Measurements from ENCODE around the gene POLR2E. TPM values are rescaled to one million over a fixed set of nuclear protein-coding genes. Genes with fewer than 3 reads are reported as not detected.
A peak's percentile ranks its signal among the peaks of the same experiment; 100 is the strongest.

Gene POLR2E
- polyA plus RNA-seq, 3 donors, result 183 to 222 (median 195) TPM

DNA sequence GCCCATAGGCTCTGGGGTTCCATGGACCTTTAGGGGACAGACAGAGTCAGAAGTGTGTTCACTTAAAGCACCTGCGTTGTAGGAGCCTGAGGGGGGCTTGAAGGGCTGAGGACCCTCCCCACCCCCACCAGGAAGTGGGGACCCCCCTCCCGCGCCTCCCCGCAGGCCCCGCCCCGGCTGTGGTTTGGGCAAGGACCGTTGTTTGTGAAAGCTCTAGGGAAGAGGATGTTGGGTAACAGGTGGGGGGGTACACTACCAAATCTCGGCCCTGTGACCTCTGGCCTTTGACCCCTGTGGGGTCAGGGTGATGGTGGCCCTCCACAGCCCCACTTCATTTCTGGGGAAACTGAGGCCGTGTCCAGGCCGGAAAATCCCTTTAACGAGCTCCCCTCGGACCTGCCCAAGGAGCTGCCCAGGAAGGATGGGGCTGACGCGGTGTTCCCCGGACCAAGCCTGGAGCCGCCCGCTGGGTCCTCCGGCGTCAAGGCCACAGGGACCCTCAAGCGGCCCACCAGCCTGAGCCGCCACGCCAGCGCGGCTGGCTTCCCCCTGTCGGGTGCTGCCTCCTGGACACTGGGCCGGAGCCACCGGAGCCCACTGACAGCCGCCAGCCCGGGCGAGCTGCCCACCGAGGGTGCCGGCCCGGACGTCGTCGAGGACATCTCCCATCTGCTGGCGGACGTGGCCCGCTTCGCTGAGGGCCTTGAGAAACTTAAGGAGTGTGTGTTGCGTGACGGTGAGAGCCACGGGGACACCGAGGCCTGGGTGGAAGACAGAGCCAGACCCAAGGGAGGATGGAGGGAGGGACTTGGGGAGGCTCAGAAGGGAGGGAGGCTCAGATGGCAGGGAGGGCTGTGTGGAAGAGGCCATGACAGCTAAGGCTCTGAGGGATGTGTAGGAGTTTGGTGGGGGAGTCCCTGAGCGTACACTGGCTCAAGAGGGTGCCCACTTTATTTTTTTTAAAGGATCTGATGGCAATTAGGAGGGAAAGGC is 26.9 kb downstream of the POLR2E start:
- H3K27ac ChIP-seq (ENCODE audit: low read depth in 1 of 2, low read length in 2 of 2), result peak overlapping the region; percentile 89 to 93
- Mint-ChIP-seq H3K4me1 (peaks cover 66% of the 10 kb centered on the region), H3K27ac (peak overlapping the region; percentile 92 to 98 (median 93)), H3K27me3 (ENCODE audit: low read depth in 3 of 3) (peaks cover 0 to 3% (median 2%) of the 10 kb centered on the region in 3 donors), H3K36me3 (peaks cover 28 to 45% of the 10 kb centered on the region in 2 donors), H3K9me3 (peaks cover 0 to under 1% (median 0%) of the 10 kb centered on the region in 7 donors), H3K4me3 (peak overlapping the region; percentile 90 to 95)
- peaks cover 69% of the 10 kb centered on the region for H3K79me2 ChIP-seq (ENCODE audit: insufficient read depth, low read length)
- peak overlapping the region; percentile 99 for H3K4me2 ChIP-seq (replicated peaks; ENCODE audit: extremely low read depth, low read length, poor library complexity, severe bottlenecking)
- no peak overlapping the region for H2AFZ ChIP-seq (ENCODE audit: insufficient read depth, low read depth, low read length, poor library complexity, severe bottlenecking)
- H3K27me3 ChIP-seq (ENCODE audit: control insufficient read depth in 2 of 2, insufficient read depth in 2 of 2, low read length in 2 of 2), result no peaks in the 10 kb centered on the region
- peaks cover 73 to 89% of the 10 kb centered on the region in 2 donors for H3K4me1 ChIP-seq (ENCODE audit: control insufficient read depth in 1 of 2, insufficient read depth in 2 of 2, low read length in 2 of 2)
- 9% methylated on average over 37 of the region's 45 CpGs for WGBS (ENCODE audit: insufficient coverage)
- peaks cover 29 to 30% of the 10 kb centered on the region in 2 donors for H3K36me3 ChIP-seq (replicated peaks in 1 of 2; ENCODE audit: control insufficient read depth in 1 of 2, insufficient read depth in 2 of 2, low read length in 2 of 2)
- H3K9me3 ChIP-seq (replicated peaks in 1 of 2; ENCODE audit: control insufficient read depth in 1 of 2, insufficient read depth in 1 of 2, low read length in 2 of 2), result no peaks in the 10 kb centered on the region
- TF ChIP-seq, protein P1, sequence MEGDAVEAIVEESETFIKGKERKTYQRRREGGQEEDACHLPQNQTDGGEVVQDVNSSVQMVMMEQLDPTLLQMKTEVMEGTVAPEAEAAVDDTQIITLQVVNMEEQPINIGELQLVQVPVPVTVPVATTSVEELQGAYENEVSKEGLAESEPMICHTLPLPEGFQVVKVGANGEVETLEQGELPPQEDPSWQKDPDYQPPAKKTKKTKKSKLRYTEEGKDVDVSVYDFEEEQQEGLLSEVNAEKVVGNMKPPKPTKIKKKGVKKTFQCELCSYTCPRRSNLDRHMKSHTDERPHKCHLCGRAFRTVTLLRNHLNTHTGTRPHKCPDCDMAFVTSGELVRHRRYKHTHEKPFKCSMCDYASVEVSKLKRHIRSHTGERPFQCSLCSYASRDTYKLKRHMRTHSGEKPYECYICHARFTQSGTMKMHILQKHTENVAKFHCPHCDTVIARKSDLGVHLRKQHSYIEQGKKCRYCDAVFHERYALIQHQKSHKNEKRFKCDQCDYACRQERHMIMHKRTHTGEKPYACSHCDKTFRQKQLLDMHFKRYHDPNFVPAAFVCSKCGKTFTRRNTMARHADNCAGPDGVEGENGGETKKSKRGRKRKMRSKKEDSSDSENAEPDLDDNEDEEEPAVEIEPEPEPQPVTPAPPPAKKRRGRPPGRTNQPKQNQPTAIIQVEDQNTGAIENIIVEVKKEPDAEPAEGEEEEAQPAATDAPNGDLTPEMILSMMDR (IDR thresholded peaks at IDR 0.05), result no peak
- peak overlapping the region; percentile 97 for H3K9ac ChIP-seq (ENCODE audit: insufficient read depth, low read length, poor library complexity, severe bottlenecking)
- peak; percentile 72 to 80 (median 73) for DNase-seq
- intact Hi-C loops (cut with micrococcal nuclease), result loop anchor here (1.0 to 5.0 kb wide), 3 partner anchors 9 to 46 kb away; partner anchors contain the start of genes GPX4 (in 2 of the 2), RNU6-2 (in 1 of the 2) and TMEM259 (in 1 of the 2)
- H4K20me1 ChIP-seq (ENCODE audit: insufficient read depth, low read length), result peaks cover 75% of the 10 kb centered on the region
- peak overlapping the region; percentile 93 to 100 (median 98) for H3K4me3 ChIP-seq (replicated peaks in 1 of 3; ENCODE audit: low read depth in 2 of 3, low read length in 3 of 3)

DNA sequence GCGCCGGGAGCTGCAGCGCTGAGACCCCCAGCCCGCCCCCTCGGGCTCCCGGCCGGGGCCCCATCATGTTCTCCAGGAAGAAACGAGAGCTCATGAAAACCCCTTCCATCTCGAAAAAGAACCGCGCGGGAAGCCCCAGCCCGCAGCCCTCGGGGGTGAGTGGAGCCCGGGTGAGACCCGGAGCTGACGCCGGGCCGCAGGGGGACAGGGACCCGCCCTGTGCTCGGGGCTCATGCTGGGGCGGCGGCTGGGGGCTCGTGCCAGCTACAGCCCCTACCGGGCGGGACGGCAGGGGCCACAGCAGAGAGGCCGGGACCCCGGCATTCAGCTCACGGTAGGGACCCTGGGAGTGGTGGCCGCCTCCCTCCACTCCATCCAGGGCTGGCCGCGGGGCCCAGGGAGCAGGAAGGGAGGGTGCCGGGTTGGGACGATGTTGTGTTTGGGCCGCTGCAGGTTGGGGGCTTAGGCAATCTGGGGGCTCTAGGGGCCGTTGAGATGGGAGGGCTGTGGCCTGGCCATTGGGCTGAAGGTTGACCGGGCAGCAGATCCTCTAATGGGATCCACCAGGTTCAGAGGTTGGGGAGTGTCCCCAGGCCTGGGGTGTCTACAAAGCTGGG is 27.7 kb downstream of the POLR2E start:
- H3K36me3 ChIP-seq (replicated peaks in 1 of 2; ENCODE audit: control insufficient read depth in 1 of 2, insufficient read depth in 2 of 2, low read length in 2 of 2), result peaks cover 21% of the 10 kb centered on the region in 2 donors
- Mint-ChIP-seq H3K4me1 (peaks cover 57% of the 10 kb centered on the region), H3K27me3 (ENCODE audit: low read depth in 3 of 3) (peaks cover 0 to 3% (median 2%) of the 10 kb centered on the region in 3 donors), H3K9me3 (peaks cover 0 to 5% (median 0%) of the 10 kb centered on the region in 7 donors), H3K36me3 (peaks cover 20 to 36% of the 10 kb centered on the region in 2 donors), H3K27ac (peak overlapping the region; percentile 84 to 98 (median 93)), H3K4me3 (peak overlapping the region; percentile 90 to 95)
- peak overlapping the region; percentile 99 for H3K4me2 ChIP-seq (replicated peaks; ENCODE audit: extremely low read depth, low read length, poor library complexity, severe bottlenecking)
- no peaks in the 10 kb centered on the region for H3K27me3 ChIP-seq (ENCODE audit: control insufficient read depth in 2 of 2, insufficient read depth in 2 of 2, low read length in 2 of 2)
- H3K4me3 ChIP-seq (replicated peaks in 1 of 3; ENCODE audit: low read depth in 2 of 3, low read length in 3 of 3), result peak overlapping the region; percentile 93 to 100 (median 98)
- 0% methylated on average over 29 of the region's 38 CpGs for WGBS (ENCODE audit: insufficient coverage)
- intact Hi-C loops (cut with micrococcal nuclease), result loop anchor here (5.0 kb wide), 2 partner anchors 35 to 45 kb away; partner anchors contain the start of genes GPX4 (in 2 of the 2), RNU6-2 (in 1 of the 2) and TMEM259 (in 1 of the 2)
- peaks cover 60% of the 10 kb centered on the region for H3K79me2 ChIP-seq (ENCODE audit: insufficient read depth, low read length)
- TF ChIP-seq, protein P1 (IDR thresholded peaks at IDR 0.05), result no peak
- H3K9ac ChIP-seq (ENCODE audit: insufficient read depth, low read length, poor library complexity, severe bottlenecking), result peak overlapping the region; percentile 97
- peak in 1 of 3 donors; percentile 51 for DNase-seq
- H4K20me1 ChIP-seq (ENCODE audit: insufficient read depth, low read length), result peaks cover 72% of the 10 kb centered on the region
- H2AFZ ChIP-seq (ENCODE audit: insufficient read depth, low read depth, low read length, poor library complexity, severe bottlenecking), result no peak overlapping the region
- peak overlapping the region; percentile 89 to 93 for H3K27ac ChIP-seq (ENCODE audit: low read depth in 1 of 2, low read length in 2 of 2)
- peaks cover 65 to 85% of the 10 kb centered on the region in 2 donors for H3K4me1 ChIP-seq (ENCODE audit: control insufficient read depth in 1 of 2, insufficient read depth in 2 of 2, low read length in 2 of 2)
- no peaks in the 10 kb centered on the region for H3K9me3 ChIP-seq (replicated peaks in 1 of 2; ENCODE audit: control insufficient read depth in 1 of 2, insufficient read depth in 1 of 2, low read length in 2 of 2)
